Activated gamma-delta T cell (primary cell): ENCODE results near the gene FAM151B.
A peak's percentile ranks its signal among the peaks of the same experiment; 100 is the strongest.
"Not testable (repeated sequence)": the region's sequence is repeated elsewhere in the genome, so short reads cannot be mapped to it uniquely, and the experiment has no call there.

Experiments used
- DNase-seq: peaks from one replicate; lab custom pipeline; 2025; lab: John Stamatoyannopoulos, UW
- total RNA-seq, 2 donors: gene quantifications; one replicate each; lab custom pipeline; 2026; lab: John Stamatoyannopoulos, UW

FAM151B gene
- total RNA-seq: 0.31 to 0.61 reads per million in 2 donors

GRCh38 chr5:80487829-80488721 is at the start of gene FAM151B:
FAM151B (plus strand) TSS chr5:80488100; CDS start chr5:80488124, 24 bp downstream.
- peak; percentile 14 for DNase-seq

- DNase-seq: no peak
These were observed 49.2 kb upstream of the FAM151B start for GRCh38 chr5:80438739-80439138.

GRCh38 chr5:80439213-80439612 is 48.7 kb upstream of the FAM151B start:
- no peak for DNase-seq

GRCh38 chr5:80442742-80443141 is 45.2 kb upstream of the FAM151B start:
- DNase-seq: no peak

GRCh38 chr5:80453366-80453765 is 34.5 kb upstream of the FAM151B start:
- DNase-seq: no peak

- DNase-seq: no peak
These were observed 24.6 kb upstream of the FAM151B start for GRCh38 chr5:80463269-80463668.

- DNase-seq: no peak
These were observed 21.0 kb upstream of the FAM151B start for GRCh38 chr5:80466669-80467485.

GRCh38 chr5:80468131-80468530 is 19.8 kb upstream of the FAM151B start:
- DNase-seq: no peak

GRCh38 chr5:80470631-80471030 is 17.3 kb upstream of the FAM151B start:
- not testable (repeated sequence) for DNase-seq

GRCh38 chr5:80474929-80475328 is 13.0 kb upstream of the FAM151B start:
- no peak for DNase-seq

- no peak for DNase-seq
These were observed 8.2 kb upstream of the FAM151B start for GRCh38 chr5:80479713-80480112.

GRCh38 chr5:80480354-80480753 is 7.5 kb upstream of the FAM151B start:
- DNase-seq: no peak

- no peak for DNase-seq
These were observed 6.6 kb upstream of the FAM151B start for GRCh38 chr5:80481019-80481893.

- no peak for DNase-seq
These were observed 5.3 kb upstream of the FAM151B start for GRCh38 chr5:80482578-80482977.

GRCh38 chr5:80483636-80484232 is 4.2 kb upstream of the FAM151B start:
- DNase-seq: no peak

GRCh38 chr5:80487444-80487828 is 464 bp upstream of the FAM151B start:
- DNase-seq: no peak

- DNase-seq: no peak
These were observed 3.4 kb downstream of the FAM151B start for GRCh38 chr5:80491296-80491695.

GRCh38 chr5:80492741-80493140 is 4.8 kb downstream of the FAM151B start:
- DNase-seq: no peak

GRCh38 chr5:80493443-80493842 is 5.5 kb downstream of the FAM151B start:
- not testable (repeated sequence) for DNase-seq

GRCh38 chr5:80495891-80496290 is 8.0 kb downstream of the FAM151B start:
- DNase-seq: no peak

- DNase-seq: no peak
These were observed 14.9 kb downstream of the FAM151B start for GRCh38 chr5:80502800-80503199.
